Transverse colon (tissue), 4 donors: ENCODE results near the gene CCL17. TPM values are rescaled to one million over a fixed set of nuclear protein-coding genes. Genes with fewer than 3 reads are reported as not detected.

ENCODE experiments used
- DNase-seq: peaks from one replicate; pipeline ENCODE4 v3.0.0-alpha.2; 2019
- H3K27ac ChIP-seq, 4 donors: fragments of 200-600 bp; sonication (generic); 2 replicates each; pipeline ENCODE4 v1.5.1; 2016 to 2018; ENCODE audit warnings: inconsistent platforms in 4 of 4
- H3K27me3 ChIP-seq: fragments of 200-600 bp; sonication (generic); 2 replicates; pipeline ENCODE4 v1.5.1; 2017; ENCODE audit warnings: inconsistent platforms
- H3K36me3 ChIP-seq, 4 donors: fragments of 200-600 bp; sonication (generic); 2 replicates each; pipeline ENCODE4 v1.5.1; 2017 to 2019; ENCODE audit warnings: inconsistent platforms in 4 of 4
- H3K4me1 ChIP-seq, 4 donors: fragments of 200-600 bp; sonication (generic); 2 replicates each; pipeline ENCODE4 v1.5.1; 2017 to 2020; ENCODE audit warnings: inconsistent platforms in 4 of 4
- H3K4me3 ChIP-seq, 4 donors: fragments of 200-600 bp; sonication (generic); 1 replicate in 1 of 4; 2 replicates in 3 of 4; pipeline versions ENCODE4 v1.5.1 to v1.6.1; 2017 to 2019; ENCODE audit warnings: inconsistent platforms in 4 of 4
- H3K9me3 ChIP-seq, 2 donors: fragments of 200-600 bp; sonication (generic); 2 replicates each; pipeline ENCODE4 v1.5.1; 2017 to 2019; ENCODE audit warnings: inconsistent platforms in 2 of 2
- CTCF ChIP-seq, 5 experiments: fragments of 200-600 bp in 3 of 5; fragments of 450-650 bp in 2 of 5; sonication (generic) in 3 of 5; IDR thresholded peaks; 1 replicate in 2 of 5; 2 replicates in 3 of 5; pipeline ENCODE4 v1.5.1; 2016 to 2017; ENCODE audit warnings: antibody characterized with exemption in 5 of 5, inconsistent platforms in 3 of 5, mild to moderate bottlenecking in 2 of 5, moderate library complexity in 1 of 5
- EP300 ChIP-seq: sonication (generic); formaldehyde crosslinking; IDR thresholded peaks from one replicate; pipeline ENCODE4 v1.6.1; 2017; ENCODE audit warnings: antibody characterized with exemption, low read depth
- POLR2A ChIP-seq: fragments of 450-650 bp; IDR thresholded peaks from one replicate; pipeline ENCODE4 v1.6.1; 2016; ENCODE audit warnings: antibody characterized with exemption, mild to moderate bottlenecking, moderate library complexity
- POLR2AphosphoS5 ChIP-seq, 3 donors: sonication (generic); formaldehyde crosslinking; IDR thresholded peaks; one replicate each; pipeline ENCODE4 v1.6.1; 2016; ENCODE audit warnings: antibody characterized with exemption in 3 of 3
- WGBS, 2 donors: methylation state at CpG; one replicate each; pipeline ENCODE4 v1.1.5; 2018; ENCODE audit warnings: low coverage in 1 of 2; 5-methylcytosine and 5-hydroxymethylcytosine counted together
- in situ Hi-C, 4 donors: fragments of 200-750 bp; cut with MboI; loops; one replicate each; pipeline versions ENCODE4 v1.15.0 to v1.15.1; 2017; ENCODE audit warnings: low sequenced_read_pairs in 3 of 4, low pct_ligation_motif_present in 1 of 4, low pct_unique_long_range_greater_than_20kb in 1 of 4
- intact Hi-C: fragments of 100-400 bp; cut with DNase I; formaldehyde crosslinking; loops from one replicate; pipeline ENCODE4 v1.15.1; 2023; ENCODE audit warnings: low total_unique reads
- total RNA-seq, 4 donors: library from RNA; depleted of rRNA; stranded (reverse); fragments of >200 nt; gene quantifications; one replicate each; pipeline ENCODE4 v1.1.0, GENCODE V29; 2016

Gene CCL17
- total RNA-seq, 4 donors from 2014 or later, result 1.4 TPM; not detected in 3

DNA sequence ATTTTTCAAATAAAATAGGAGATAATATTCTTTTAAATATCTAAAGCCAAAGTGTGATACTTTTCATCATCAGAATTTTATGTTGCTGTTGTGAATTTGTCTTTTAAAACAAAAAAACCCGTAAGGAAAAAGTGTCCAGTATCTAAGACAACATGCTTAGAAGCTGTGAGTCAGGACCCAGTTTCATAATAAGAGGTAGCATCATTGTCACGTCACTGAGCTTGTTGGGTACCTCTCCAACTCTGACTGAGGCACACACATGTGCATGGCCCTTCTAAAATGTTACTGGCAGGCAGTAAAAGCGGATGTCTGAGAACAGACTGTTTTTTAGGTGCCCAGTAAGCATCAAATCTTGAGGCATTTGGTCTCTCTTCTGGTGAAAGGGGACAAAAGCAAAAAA is 40.1 kb downstream of the CCL17 start:
- no peaks in the 10 kb centered on the region for H3K9me3 ChIP-seq
- peaks cover 0 to 14% (median 2%) of the 10 kb centered on the region in 4 donors for H3K36me3 ChIP-seq
- H3K27ac ChIP-seq, result no peak overlapping the region
- intact Hi-C loops (no loop called here), in situ Hi-C loops (no loop called here)
- no peak for TF ChIP-seq EP300
- no peak for TF ChIP-seq CTCF (IDR thresholded peaks at IDR 0.05)
- no peak for TF ChIP-seq POLR2AphosphoS5 (IDR thresholded peaks at IDR 0.05)
- no peak for TF ChIP-seq POLR2A
- 84 to 95% methylated on average over 2 to 3 of the region's 3 CpGs for WGBS, 2 donors
- peaks cover 3 to 25% (median 23%) of the 10 kb centered on the region in 4 donors for H3K4me1 ChIP-seq
- DNase-seq, result no peak
- no peak overlapping the region for H3K4me3 ChIP-seq
- H3K27me3 ChIP-seq, result no peaks in the 10 kb centered on the region

DNA sequence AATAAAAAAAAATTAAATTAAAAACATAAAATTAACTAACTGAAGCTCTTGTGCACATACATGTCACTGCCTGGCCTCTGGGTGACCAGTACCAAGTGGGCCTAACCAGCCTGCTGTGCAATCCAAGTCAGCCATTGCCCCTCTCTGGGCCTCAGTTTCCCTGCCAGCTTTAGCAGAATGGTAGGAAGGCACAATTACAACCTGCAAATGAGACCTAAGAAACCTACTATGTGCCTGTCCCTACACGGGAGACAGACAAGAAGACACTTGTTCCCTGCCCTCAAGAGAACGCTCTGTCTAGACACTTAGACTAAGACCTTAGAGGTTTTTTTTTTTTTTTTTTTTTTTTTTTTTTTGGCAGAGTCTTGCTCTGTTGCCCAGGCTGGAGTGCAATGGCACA is 40.9 kb downstream of the CCL17 start:
- H3K27ac ChIP-seq, result no peak overlapping the region
- WGBS, 2 donors, result 86 to 90% methylated on average over 2 of the region's 2 CpGs
- DNase-seq, result no peak
- H3K27me3 ChIP-seq, result no peaks in the 10 kb centered on the region
- intact Hi-C loops, result no loop called here
- peaks cover 0 to 6% (median 0%) of the 10 kb centered on the region in 4 donors for H3K36me3 ChIP-seq
- H3K4me1 ChIP-seq, result peaks cover 3 to 25% (median 23%) of the 10 kb centered on the region in 4 donors
- TF ChIP-seq CTCF (IDR thresholded peaks at IDR 0.05) (no peak), EP300 (no peak), POLR2A (no peak), POLR2AphosphoS5 (IDR thresholded peaks at IDR 0.05) (no peak)
- no peaks in the 10 kb centered on the region for H3K9me3 ChIP-seq
- in situ Hi-C loops, result no loop called here
- H3K4me3 ChIP-seq, result no peak overlapping the region

DNA sequence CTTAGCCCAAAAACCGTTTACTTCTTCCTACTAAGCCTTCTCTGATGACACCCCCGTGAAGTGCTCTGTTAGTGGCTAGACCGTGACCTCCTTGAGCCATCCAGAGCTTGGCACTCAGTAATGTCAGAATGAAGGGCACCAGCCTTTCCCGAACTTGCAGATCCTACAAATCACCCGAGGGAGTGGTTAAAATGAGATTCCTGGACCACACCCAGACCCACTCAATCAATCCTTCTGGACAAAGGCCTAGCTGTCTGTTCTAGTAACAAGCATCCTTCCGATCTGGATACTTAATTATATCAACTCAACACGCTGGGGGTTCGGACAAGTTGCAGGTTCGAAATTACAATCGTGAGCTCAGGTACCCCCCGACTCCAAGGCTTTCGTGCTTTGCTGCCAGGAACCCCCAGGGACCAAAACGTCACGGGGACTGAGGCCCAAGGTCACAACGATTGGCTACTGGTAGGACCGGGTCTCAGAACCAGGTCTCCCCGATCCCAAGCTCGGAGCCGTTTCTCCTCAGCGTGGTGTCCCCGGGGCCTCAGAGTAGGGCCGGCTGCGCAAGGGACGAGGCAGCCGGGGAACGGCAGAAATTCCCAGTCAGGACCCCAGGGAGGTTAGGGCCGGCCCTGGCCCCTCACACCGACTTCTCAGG is 42.1 kb downstream of the CCL17 start:
- peak; percentile 31 for DNase-seq
- H3K4me3 ChIP-seq, result peak overlapping the region; percentile 67 to 80 (median 70)
- peaks cover 3 to 25% (median 23%) of the 10 kb centered on the region in 4 donors for H3K4me1 ChIP-seq
- 0 to 2% methylated on average over 1 to 28 of the region's 28 CpGs for WGBS, 2 donors
- peak overlapping the region; percentile 84 to 97 (median 88) for H3K27ac ChIP-seq
- in situ Hi-C loops (no loop called here), intact Hi-C loops (no loop called here)
- H3K36me3 ChIP-seq, result peaks cover 0 to 9% (median 4%) of the 10 kb centered on the region in 4 donors
- no peaks in the 10 kb centered on the region for H3K27me3 ChIP-seq
- H3K9me3 ChIP-seq, result no peaks in the 10 kb centered on the region
- no peak for TF ChIP-seq POLR2A
- no peak for TF ChIP-seq EP300
- TF ChIP-seq CTCF (IDR thresholded peaks at IDR 0.05), result no peak
- no peak for TF ChIP-seq POLR2AphosphoS5 (IDR thresholded peaks at IDR 0.05)

DNA sequence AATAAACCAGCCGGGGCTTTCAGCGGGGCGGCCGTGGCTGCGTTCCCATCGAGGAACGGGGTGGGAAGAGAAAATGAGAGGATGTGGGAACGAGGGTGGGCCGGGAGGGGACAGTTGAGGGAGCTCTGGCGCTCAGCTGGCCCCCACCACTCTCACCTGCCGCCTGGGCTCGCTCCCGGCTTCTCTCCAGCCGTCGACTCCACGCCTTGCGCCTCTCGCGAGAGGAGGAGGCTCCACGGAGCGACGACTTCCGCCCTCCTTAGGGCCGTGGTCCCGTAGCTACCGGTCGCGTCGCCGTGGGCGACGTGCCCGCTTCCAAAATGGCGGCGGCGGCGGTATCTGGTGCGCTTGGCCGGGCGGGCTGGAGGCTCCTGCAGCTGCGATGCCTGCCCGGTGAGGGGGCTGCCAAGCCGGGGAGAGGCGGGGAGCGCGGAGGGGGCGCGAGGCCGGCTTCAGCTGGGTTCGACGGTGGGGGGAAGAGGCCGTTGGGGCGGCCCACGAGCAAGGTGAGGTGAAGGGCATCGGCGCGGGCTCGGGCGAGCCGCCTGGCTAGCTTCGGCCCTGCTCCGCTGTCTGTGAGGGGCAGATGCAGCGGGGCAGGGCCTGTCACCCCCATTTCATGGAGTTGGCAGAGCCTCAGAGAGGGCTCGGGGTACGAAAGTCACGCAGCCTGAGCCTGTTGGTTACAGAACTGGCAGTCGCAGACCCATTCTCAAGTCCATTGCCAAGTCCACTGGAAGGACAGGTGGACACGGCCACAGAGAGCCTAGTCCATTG is 42.8 kb downstream of the CCL17 start, which contains the start of the genes CIAPIN1 and COQ9:
Gene CIAPIN1, minus strand, starts transcription at position 200 of the 777 bp plus-strand sequence. CDS start 6,457 bp downstream, outside the sequence.
Gene COQ9, plus strand, starts transcription at position 294 of the 777 bp plus-strand sequence. Its CDS starts 27 bp downstream, at position 321.
- H3K9me3 ChIP-seq, result no peaks in the 10 kb centered on the region
- DNase-seq, result peak; percentile 96
- TF ChIP-seq CTCF (IDR thresholded peaks at IDR 0.05), result no peak
- TF ChIP-seq POLR2A, result peak; percentile 96
- peak; percentile 89 to 95 (median 94) for TF ChIP-seq POLR2AphosphoS5 (IDR thresholded peaks at IDR 0.05)
- H3K4me1 ChIP-seq, result peaks cover 3 to 25% (median 23%) of the 10 kb centered on the region in 4 donors
- peak within 1 kb of the TSS; percentile 67 to 80 (median 70) for H3K4me3 ChIP-seq
- intact Hi-C loops (no loop called here), in situ Hi-C loops (no loop called here)
- H3K27ac ChIP-seq, result peak within 1 kb of the TSS; percentile 84 to 97 (median 88)
- no peaks in the 10 kb centered on the region for H3K27me3 ChIP-seq
- 0% methylated on average over 2 to 58 of the region's 68 CpGs for WGBS, 2 donors
- peaks cover 0 to 15% (median 7%) of the 10 kb centered on the region in 4 donors for H3K36me3 ChIP-seq
